Activated gamma-delta T cell treated with anti-CD3 and anti-CD28 coated beads, Interleukin-2, amount 50 U/mL, for 16 hours (primary cell): ENCODE results near the gene PITPNB.

Source experiments
- DNase-seq: peaks from one replicate; pipeline ENCODE4 v3.0.0-alpha.2; 2020; ENCODE audit warnings: low read depth

Gene PITPNB

GRCh38 chr22:27803841-27804415, 115.1 kb downstream of the PITPNB start:
- no peak for DNase-seq

GRCh38 chr22:27802346-27803073, 116.5 kb downstream of the PITPNB start:
- no peak for DNase-seq
